A673 (cell line): ENCODE measurements around the gene ANKRD1. TPM values are rescaled to one million over a fixed set of nuclear protein-coding genes. Genes with fewer than 3 reads are reported as not detected.

Experiments used
- BruUV-seq: library from RNA; stranded (reverse); fragments of 400-500 nt; replicated peaks from 2 replicates; lab custom pipeline; 2021; lab: Mats Ljungman, UMichigan
- CTCF ChIA-PET: fragments of 300-600 bp; sonication (Branson Sonifier 250); formaldehyde crosslinking; loops from one replicate; lab custom pipeline; 2022; ENCODE audit warnings: antibody characterized with exemption; lab: Charles Lee
- POLR2A ChIA-PET: fragments of 300-600 bp; sonication (Branson Sonifier 250); formaldehyde crosslinking; loops from one replicate; lab custom pipeline; 2022; ENCODE audit warnings: antibody characterized with exemption; ENCODE audit not compliant: low non-redundant PET; lab: Charles Lee
- DNase-seq: peaks from one replicate; pipeline ENCODE4 v3.0.0-alpha.2; 2015; ENCODE audit warnings: low spot score
- H3K27ac ChIP-seq: fragments of 200-600 bp; sonication (generic); 2 replicates; pipeline ENCODE4 v1.5.1; 2016; ENCODE audit warnings: mixed run types, low read depth, mild to moderate bottlenecking, mixed read lengths, antibody characterized with exemption, low read length; ENCODE audit not compliant: poor library complexity, severe bottlenecking
- H3K27me3 ChIP-seq: fragments of 200-600 bp; sonication (generic); replicated peaks from 2 replicates; pipeline ENCODE4 v1.6.1; 2017; ENCODE audit warnings: mixed run types, low read depth, mild to moderate bottlenecking, mixed read lengths, antibody characterized with exemption, low read length; ENCODE audit not compliant: insufficient read depth, poor library complexity
- H3K36me3 ChIP-seq: fragments of 200-600 bp; sonication (generic); 2 replicates; pipeline ENCODE4 v1.6.1; 2016; ENCODE audit warnings: mixed run types, mild to moderate bottlenecking, mixed read lengths, antibody characterized with exemption, low read length; ENCODE audit not compliant: insufficient read depth, poor library complexity, severe bottlenecking
- H3K4me1 ChIP-seq: fragments of 200-600 bp; sonication (generic); 2 replicates; pipeline ENCODE4 v1.6.1; 2017; ENCODE audit warnings: mixed run types, mild to moderate bottlenecking, mixed read lengths, antibody characterized with exemption, low read length; ENCODE audit not compliant: insufficient read depth, poor library complexity, severe bottlenecking
- H3K4me3 ChIP-seq: fragments of 200-600 bp; sonication (generic); 2 replicates; pipeline ENCODE4 v1.5.1; 2016; ENCODE audit warnings: low read depth, mixed run types, mild to moderate bottlenecking, mixed read lengths, low read length; ENCODE audit not compliant: poor library complexity, severe bottlenecking
- H3K9me3 ChIP-seq: fragments of 200-600 bp; sonication (generic); 2 replicates; pipeline ENCODE4 v1.6.1; 2016; ENCODE audit warnings: mixed run types, low read depth, mild to moderate bottlenecking, mixed read lengths, antibody characterized with exemption, low read length; ENCODE audit not compliant: poor library complexity, severe bottlenecking
- EZH2 ChIP-seq: fragments of 200-600 bp; sonication (generic); IDR thresholded peaks from 2 replicates; pipeline ENCODE4 v1.6.1; 2017; ENCODE audit warnings: borderline replicate concordance, low read depth, mild to moderate bottlenecking, mixed read lengths, antibody characterized with exemption, low read length; ENCODE audit not compliant: poor library complexity, severe bottlenecking
- intact Hi-C: fragments of 100-400 bp; cut with micrococcal nuclease; formaldehyde crosslinking; loops from one replicate; pipeline ENCODE4 v1.10.0; 2022; ENCODE audit not compliant: unreplicated experiment
- total RNA-seq: library from RNA; stranded (reverse); gene quantifications from 2 replicates; pipeline ENCODE4 v1.2.3, GENCODE V29; 2021
- TF ChIP-seq, protein P1 (sequence below): fragments of 300-800, 200-600 bp; sonication (generic); conservative IDR thresholded peaks from 2 replicates; pipeline ENCODE4 v1.5.1; 2017; ENCODE audit warnings: low read depth, mild to moderate bottlenecking, antibody characterized with exemption, low read length, moderate library complexity, mixed read lengths

The ANKRD1 gene
- total RNA-seq, 1 experiment from 2014 or later, result not detected

DNA sequence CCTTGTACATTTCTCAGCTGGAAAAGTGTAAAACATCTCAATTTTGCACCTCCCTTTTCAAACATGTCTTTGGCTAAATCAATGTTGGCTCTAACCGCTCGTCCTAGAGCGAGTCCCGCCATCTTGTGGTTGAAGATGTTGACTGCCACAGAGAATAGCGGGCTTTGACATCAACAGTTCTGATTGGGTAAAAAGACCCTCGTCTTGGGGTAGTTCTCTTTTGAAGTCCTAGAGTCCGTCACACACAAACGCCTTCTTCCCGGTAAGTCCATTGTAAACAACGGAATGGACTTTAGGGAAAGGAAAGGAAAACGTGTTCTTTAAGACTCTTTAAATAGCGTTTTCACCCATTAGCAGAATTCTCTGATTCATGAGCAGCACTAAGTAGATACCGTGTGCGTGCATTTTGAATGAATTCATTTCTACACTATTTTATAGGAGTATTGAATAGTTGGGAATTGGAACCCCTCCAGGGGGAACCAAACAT, 49.6 kb downstream of the ANKRD1 start:
- H3K27ac ChIP-seq, result peak overlapping the region; percentile 66
- POLR2A ChIA-PET, result no interaction called here

DNA sequence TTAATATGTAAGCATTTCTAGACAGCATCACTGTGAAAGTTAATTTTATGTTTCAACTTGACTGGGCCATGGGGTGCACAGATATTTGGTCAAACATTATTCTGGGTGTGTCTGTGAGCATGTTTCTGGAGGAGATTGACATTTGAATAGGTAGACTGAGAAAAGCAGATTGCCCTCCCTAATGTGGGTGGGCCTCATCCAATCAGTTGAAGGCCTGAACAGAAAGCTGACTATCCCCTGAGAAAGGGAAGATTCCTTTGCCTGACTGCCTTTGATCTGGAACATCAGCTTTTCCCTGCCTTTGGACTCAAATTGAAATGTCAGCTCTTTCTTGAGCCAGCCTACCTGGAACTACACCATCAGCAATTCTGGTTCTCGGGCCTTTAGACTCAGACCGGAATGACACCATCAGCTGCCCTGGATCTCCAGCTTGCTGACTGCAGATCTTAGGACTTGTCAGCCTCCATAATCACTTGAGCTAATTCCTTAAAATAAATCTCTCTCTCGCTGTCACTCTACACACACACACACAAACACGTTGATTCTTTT, 54.8 kb downstream of the ANKRD1 start:
- no peak for DNase-seq
- Histone ChIP-seq H3K36me3 (no peaks in the 10 kb centered on the region), H3K9me3 (peaks cover 7% of the 10 kb centered on the region), H3K27ac (no peak overlapping the region), H3K4me1 (no peaks in the 10 kb centered on the region), H3K4me3 (no peak overlapping the region), H3K27me3 (peaks cover 57% of the 10 kb centered on the region)
- TF ChIP-seq, protein P1, sequence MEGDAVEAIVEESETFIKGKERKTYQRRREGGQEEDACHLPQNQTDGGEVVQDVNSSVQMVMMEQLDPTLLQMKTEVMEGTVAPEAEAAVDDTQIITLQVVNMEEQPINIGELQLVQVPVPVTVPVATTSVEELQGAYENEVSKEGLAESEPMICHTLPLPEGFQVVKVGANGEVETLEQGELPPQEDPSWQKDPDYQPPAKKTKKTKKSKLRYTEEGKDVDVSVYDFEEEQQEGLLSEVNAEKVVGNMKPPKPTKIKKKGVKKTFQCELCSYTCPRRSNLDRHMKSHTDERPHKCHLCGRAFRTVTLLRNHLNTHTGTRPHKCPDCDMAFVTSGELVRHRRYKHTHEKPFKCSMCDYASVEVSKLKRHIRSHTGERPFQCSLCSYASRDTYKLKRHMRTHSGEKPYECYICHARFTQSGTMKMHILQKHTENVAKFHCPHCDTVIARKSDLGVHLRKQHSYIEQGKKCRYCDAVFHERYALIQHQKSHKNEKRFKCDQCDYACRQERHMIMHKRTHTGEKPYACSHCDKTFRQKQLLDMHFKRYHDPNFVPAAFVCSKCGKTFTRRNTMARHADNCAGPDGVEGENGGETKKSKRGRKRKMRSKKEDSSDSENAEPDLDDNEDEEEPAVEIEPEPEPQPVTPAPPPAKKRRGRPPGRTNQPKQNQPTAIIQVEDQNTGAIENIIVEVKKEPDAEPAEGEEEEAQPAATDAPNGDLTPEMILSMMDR, result no peak
- TF ChIP-seq EZH2, result no peak
- POLR2A ChIA-PET, result no interaction called here
- CTCF ChIA-PET, result no interaction called here
- no TSS peak for BruUV-seq
- intact Hi-C loops, result loop anchor here (10.0 kb wide), 1 partner anchor 1441 kb away; no protein-coding TSS in a partner anchor

More for the DNA sequence above, 49.6 kb downstream of the ANKRD1 start:
- H3K4me1 ChIP-seq, result peaks cover 10% of the 10 kb centered on the region
- BruUV-seq, result no TSS peak
- peak; percentile 89 for DNase-seq
- H3K27me3 ChIP-seq, result peaks cover 18% of the 10 kb centered on the region
- intact Hi-C loops, result loop anchor here (2.0 kb wide), 2 partner anchors 121 to 1079 kb away; no protein-coding TSS in a partner anchor
- TF ChIP-seq EZH2, result no peak
- TF ChIP-seq, protein P1, result peak; percentile 66
- CTCF ChIA-PET, result no interaction called here
- H3K4me3 ChIP-seq, result peak overlapping the region; percentile 87
- peaks cover 9% of the 10 kb centered on the region for H3K36me3 ChIP-seq
- H3K9me3 ChIP-seq, result peaks cover 7% of the 10 kb centered on the region

DNA sequence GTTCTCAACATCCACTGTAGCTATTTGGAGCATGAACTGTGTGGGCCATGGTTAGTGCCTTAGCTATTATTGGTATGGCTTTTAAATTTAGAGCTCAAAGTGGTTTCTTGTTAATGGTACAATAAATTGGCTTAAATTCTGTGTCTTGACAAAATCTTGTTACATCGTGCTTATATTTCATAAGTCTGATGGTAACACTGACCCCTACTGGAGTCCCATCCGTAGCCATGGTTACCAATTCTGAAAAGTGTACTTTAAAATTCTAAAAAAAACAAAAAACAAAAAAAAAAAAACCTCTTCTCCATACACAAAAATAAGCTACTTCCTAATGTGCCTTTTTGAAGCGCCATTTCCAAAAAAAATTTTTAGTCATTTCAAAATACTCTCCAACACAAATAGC, 55.5 kb downstream of the ANKRD1 start:
- no peak for TF ChIP-seq EZH2
- TF ChIP-seq, protein P1, result peak; percentile 57
- Histone ChIP-seq H3K4me1 (no peaks in the 10 kb centered on the region), H3K4me3 (no peak overlapping the region), H3K36me3 (no peaks in the 10 kb centered on the region), H3K27ac (no peak overlapping the region), H3K27me3 (peaks cover 64% of the 10 kb centered on the region), H3K9me3 (peaks cover 7% of the 10 kb centered on the region)
- peak; percentile 34 for DNase-seq
- ChIA-PET CTCF (interaction anchor here (0.7 kb wide), 2 partner anchors 81 to 107 kb away, joined by 3 to 4 read pairs; no protein-coding TSS in a partner anchor), POLR2A (no interaction called here)
- intact Hi-C loops, result loop anchor here (10.0 kb wide), 1 partner anchor 1441 kb away; no protein-coding TSS in a partner anchor
- BruUV-seq, result no TSS peak
